Pancreas (tissue), 10 donors: ENCODE data around the gene POMGNT1. TPM values are rescaled to one million over a fixed set of nuclear protein-coding genes. Genes with fewer than 3 reads are reported as not detected.

Source experiments
- ATAC-seq, 4 donors: fragments of 200-7000 bp; cut with Tn5 transposase; one replicate each; pipeline versions ENCODE4 v1.8.0 to v1.9.1; 2020; ENCODE audit warnings: mild to moderate bottlenecking in 4 of 4, moderate library complexity in 4 of 4
- DNase-seq, 6 donors: peaks; one replicate each; pipeline ENCODE4 v3.0.0-alpha.2; 2020
- FAIRE-seq: peaks from 2 replicates; lab custom pipeline; 2012; peaks lifted over from hg19 to GRCh38; lab: Jason Lieb, UNC
- H3K27ac ChIP-seq, 4 donors: fragments of 200-600 bp; sonication (generic); 1 replicate in 3 of 4; 2 replicates in 1 of 4; pipeline versions ENCODE4 v1.5.0 to v1.8.0; 2020
- H3K27me3 ChIP-seq, 4 donors: fragments of 200-600 bp; one replicate each; pipeline ENCODE4 v1.8.0; 2021
- H3K36me3 ChIP-seq, 3 donors: fragments of 200-600 bp; sonication (generic) in 1 of 3; one replicate each; pipeline versions ENCODE4 v1.5.0 to v1.8.0; 2020 to 2021
- H3K4me1 ChIP-seq, 3 donors: fragments of 200-600 bp; one replicate each; pipeline ENCODE4 v1.8.0; 2021
- H3K4me3 ChIP-seq, 4 donors: fragments of 200-600 bp; sonication (generic) in 2 of 4; one replicate each; pipeline versions ENCODE4 v1.5.0 to v1.8.0; 2020 to 2021
- H3K9me3 ChIP-seq, 4 donors: fragments of 200-600 bp; one replicate each; pipeline ENCODE4 v1.8.0; 2021
- CTCF ChIP-seq, 4 donors: fragments of 200-600 bp; sonication (generic) in 3 of 4; IDR thresholded peaks; one replicate each; pipeline versions ENCODE4 v1.5.0 to v1.8.0; 2021; ENCODE audit warnings: antibody characterized with exemption in 4 of 4
- WGBS, 2 donors: extraction: QIAGEN DNeasy Blood & Tissue Kit; methylation state at CpG; one replicate each; pipeline ENCODE4 v1.1.7; 2013; 5-methylcytosine and 5-hydroxymethylcytosine counted together
- intact Hi-C, 3 donors: fragments of 100-400 bp; cut with DNase I; formaldehyde crosslinking; loops; one replicate each; pipeline versions ENCODE4 v1.11.1 to v1.14.2; 2022
- polyA plus RNA-seq, 2 donors: library from polyadenylated mRNA; stranded (reverse); fragments of 200-250 nt; gene quantifications; one replicate each; pipeline ENCODE4 v1.2.3, GENCODE V29; 2013
- total RNA-seq, 6 donors: library from RNA; stranded (reverse); fragmentation: NEBNext Ultra II Directional in 4 of 6; extraction: Animal tissue kit (Norgen Biotek cat#: 25700) in 4 of 6; gene quantifications; one replicate each; pipeline versions ENCODE4 v1.2.1 to v1.2.4, GENCODE V29; 2021 to 2023
- donor health status: healthy with polysubstance abuse.
- donor health status: DM: no; HTN: no; CAD: no; lungs with moderate emphysema.
- donor health status: DM: no; HTN: no; CAD: no.
- donor health status: control.
- donor health status: control.
- donor health status: Bipolar disorder and iron deficiency.
- donor health status: DM: yes; HTN: yes; CAD: no.
- donor health status: DM: no; HTN: no; CAD: no.
- donor health status: DM: no; HTN: no; CAD: no.
- donor health status: DM: yes; HTN: yes; CAD: no.

POMGNT1 gene
- total and polyA plus RNA-seq, 8 donors = 23.5 to 59.2 (median 36.1) TPM

DNA sequence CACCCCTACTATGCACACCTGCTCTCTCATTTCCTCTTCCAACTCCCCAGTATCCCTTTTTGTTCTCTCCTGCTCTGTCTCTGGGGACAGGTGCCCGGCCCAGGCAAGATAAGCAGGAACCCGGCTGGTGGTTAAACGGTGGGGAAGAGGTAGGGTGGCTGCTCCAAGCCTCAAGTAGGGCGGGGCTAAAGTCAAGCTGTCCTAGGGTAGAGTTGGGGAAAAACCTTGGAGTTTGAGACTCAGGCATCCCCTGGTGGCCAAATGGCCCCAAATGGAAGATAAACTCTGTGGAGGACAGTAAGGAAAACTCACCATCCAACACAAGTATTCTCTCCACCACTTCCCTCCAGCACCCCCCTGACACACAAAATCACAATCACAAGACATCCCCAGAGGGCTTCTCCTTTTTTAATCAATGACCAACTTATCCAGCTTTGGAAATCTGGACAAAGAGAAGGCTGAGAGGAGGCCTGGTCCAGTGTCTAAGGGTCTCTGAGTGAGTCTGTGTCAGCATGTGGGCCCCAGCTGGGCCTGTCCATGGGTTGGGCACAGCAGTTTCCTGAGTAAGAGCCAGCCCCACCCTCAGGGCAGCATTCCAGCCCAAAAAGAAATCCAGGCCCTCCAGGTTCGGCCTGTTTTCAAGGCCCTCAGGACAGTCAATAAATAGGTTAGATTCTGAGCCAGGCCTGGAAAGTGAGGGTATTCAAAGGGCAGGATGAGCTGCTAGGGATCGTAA is 9.8 kb downstream of the POMGNT1 start:
- H3K4me3 ChIP-seq = no peak overlapping the region
- TF ChIP-seq CTCF (IDR thresholded peaks at IDR 0.05) = no peak
- H3K27me3 ChIP-seq = no peaks in the 10 kb centered on the region
- DNase-seq = no peak
- no peaks in the 10 kb centered on the region for H3K9me3 ChIP-seq
- ATAC-seq = peak in 1 of 4 donors; percentile 29
- FAIRE-seq = no peak
- H3K36me3 ChIP-seq = peaks cover 0 to 16% (median 6%) of the 10 kb centered on the region in 3 donors
- intact Hi-C loops = no loop called here
- 53 to 56% methylated on average over 6 of the region's 6 CpGs for WGBS, 2 donors
- H3K27ac ChIP-seq = no peak overlapping the region
- peaks cover 7 to 12% (median 9%) of the 10 kb centered on the region in 3 donors for H3K4me1 ChIP-seq

GRCh38 chr1:46187106-46187869 is 10.9 kb downstream of the POMGNT1 start:
- WGBS, 2 donors = 77 to 83% methylated on average over 8 of the region's 8 CpGs
- TF ChIP-seq CTCF (IDR thresholded peaks at IDR 0.05) = no peak
- H3K27ac ChIP-seq = no peak overlapping the region
- FAIRE-seq (no peak), DNase-seq (no peak), ATAC-seq (peak in 1 of 4 donors; percentile 4)
- no peaks in the 10 kb centered on the region for H3K27me3 ChIP-seq
- H3K36me3 ChIP-seq = peaks cover 0 to 7% (median 5%) of the 10 kb centered on the region in 3 donors
- H3K4me3 ChIP-seq = no peak overlapping the region
- intact Hi-C loops = no loop called here
- H3K4me1 ChIP-seq = peaks cover 14 to 22% (median 19%) of the 10 kb centered on the region in 3 donors
- H3K9me3 ChIP-seq = no peaks in the 10 kb centered on the region

DNA sequence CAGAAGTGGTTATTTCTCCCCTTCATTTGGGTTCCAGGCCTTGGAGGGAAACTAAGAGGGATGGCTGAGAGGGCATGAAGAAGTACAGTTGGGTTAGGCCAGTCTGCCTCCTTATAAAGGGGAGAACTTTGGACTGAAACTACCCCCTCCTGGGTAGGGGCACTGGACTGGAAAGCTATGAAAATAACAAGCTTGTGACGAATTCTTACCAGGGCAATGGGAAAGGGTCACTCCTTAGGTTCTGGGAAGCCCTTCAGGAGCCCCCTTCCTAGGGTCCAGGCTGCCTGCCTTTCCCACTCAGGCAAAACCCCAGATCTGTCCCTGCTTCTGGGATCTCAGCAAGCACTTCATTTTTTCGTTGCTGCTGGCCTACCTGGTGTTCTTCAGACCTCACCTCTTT is 12.2 kb downstream of the POMGNT1 start:
- H3K4me3 ChIP-seq = no peak overlapping the region
- TF ChIP-seq CTCF (IDR thresholded peaks at IDR 0.05) = no peak
- peaks cover 0 to 6% (median 0%) of the 10 kb centered on the region in 3 donors for H3K36me3 ChIP-seq
- peaks cover 14 to 22% (median 20%) of the 10 kb centered on the region in 3 donors for H3K4me1 ChIP-seq
- no peak for DNase-seq
- intact Hi-C loops = no loop called here
- no peak for ATAC-seq
- H3K9me3 ChIP-seq = no peaks in the 10 kb centered on the region
- no peak for FAIRE-seq
- WGBS, 2 donors = 89 to 97% methylated on average over 2 of the region's 2 CpGs
- H3K27ac ChIP-seq = no peak overlapping the region
- no peaks in the 10 kb centered on the region for H3K27me3 ChIP-seq

GRCh38 chr1:46184920-46185658 is 13.1 kb downstream of the POMGNT1 start:
- Histone ChIP-seq H3K4me1 (peaks cover 14 to 22% (median 20%) of the 10 kb centered on the region in 3 donors), H3K9me3 (no peaks in the 10 kb centered on the region), H3K27ac (peak overlapping the region in 3 of 4 donors; percentile 91 to 93 (median 92)), H3K36me3 (peaks cover 0 to 6% (median 0%) of the 10 kb centered on the region in 3 donors), H3K4me3 (no peak overlapping the region), H3K27me3 (no peaks in the 10 kb centered on the region)
- intact Hi-C loops = loop anchor here in 1 of 3 donors (5.0 kb wide), 1 partner anchor 148 kb away; no protein-coding TSS in a partner anchor
- FAIRE-seq (no peak), DNase-seq (no peak), ATAC-seq (no peak)
- 86% methylated on average over 7 of the region's 7 CpGs for WGBS, 2 donors
- no peak for TF ChIP-seq CTCF (IDR thresholded peaks at IDR 0.05)
